K562 (cell line): ENCODE results near the gene RGS14. TPM values are rescaled to one million over a fixed set of nuclear protein-coding genes. Genes with fewer than 3 reads are reported as not detected.
A peak's percentile ranks its signal among the peaks of the same experiment; 100 is the strongest.

ENCODE experiments used
- ATAC-seq: fragments of 200-7000 bp; cut with Tn5 transposase; 3 replicates; pipeline ENCODE4 v1.9.1; 2020; ENCODE audit warnings: moderate library complexity
- BruUV-seq: library from RNA; stranded (reverse); fragments of 400-500 nt; replicated peaks from 2 replicates; lab custom pipeline; 2021; lab: Mats Ljungman, UMichigan
- CTCF ChIA-PET: fragments of 300-600 bp; formaldehyde crosslinking; extraction: SDS; loops from one replicate; lab custom pipeline; 2021; ENCODE audit warnings: low intra/inter-chr PET ratio; lab: Yijun Ruan, JAX
- POLR2A ChIA-PET: fragments of 300-600, 350-650 bp; sonication (Branson Sonifier 250); formaldehyde crosslinking; extraction: SDS; loops from one replicate; lab custom pipeline; 2021; ENCODE audit warnings: antibody characterized with exemption, inconsistent platforms; lab: Yijun Ruan, JAX
- DNase-seq, 4 experiments: peaks; one replicate each; pipeline versions ENCODE4 v3.0.0 to v3.0.0-alpha.2; 2011 to 2018; ENCODE audit warnings: low spot score in 3 of 4, mixed read lengths in 3 of 4; ENCODE audit errors: extremely low read depth in 1 of 4
- FAIRE-seq: peaks from 2 replicates; lab custom pipeline; 2011; peaks lifted over from hg19 to GRCh38; lab: Jason Lieb, UNC
- H2AFZ ChIP-seq: 2 replicates; pipeline ENCODE4 v1.6.0; 2011; ENCODE audit warnings: low read depth, low read length, control low read depth, inconsistent platforms
- H3K27ac ChIP-seq: fragments of 200-600 bp; 3 replicates; pipeline ENCODE4 v1.8.0; 2011; ENCODE audit warnings: low read depth, mild to moderate bottlenecking, control low read depth, inconsistent platforms, low read length, moderate library complexity, mixed read lengths; ENCODE audit errors: extremely low read depth
- H3K27me3 ChIP-seq, 2 experiments: fragments of 300-600 bp in 1 of 2; 2 replicates in 1 of 2; 3 replicates in 1 of 2; pipeline versions ENCODE4 v1.6.0 to v1.8.0; 2011; ENCODE audit warnings: inconsistent platforms in 2 of 2, low read length in 2 of 2, mild to moderate bottlenecking in 1 of 2, mixed read lengths in 1 of 2, moderate library complexity in 1 of 2; ENCODE audit not compliant: control insufficient read depth in 2 of 2, insufficient read depth in 2 of 2
- H3K36me3 ChIP-seq: fragments of 300-600 bp; 3 replicates; pipeline ENCODE4 v1.8.0; 2011; ENCODE audit warnings: mild to moderate bottlenecking, low read length, inconsistent platforms; ENCODE audit not compliant: control insufficient read depth, insufficient read depth
- H3K4me1 ChIP-seq, 2 experiments: fragments of 200-600 bp in 1 of 2; replicated peaks in 1 of 2; 2 replicates in 1 of 2; 3 replicates in 1 of 2; pipeline versions ENCODE4 v1.5.1 to v1.8.0; 2011; ENCODE audit warnings: inconsistent platforms in 2 of 2, low read length in 2 of 2, mild to moderate bottlenecking in 1 of 2, mixed read lengths in 1 of 2, moderate library complexity in 1 of 2; ENCODE audit not compliant: control insufficient read depth in 2 of 2, insufficient read depth in 2 of 2
- H3K4me2 ChIP-seq: 2 replicates; pipeline ENCODE4 v1.6.1; 2011; ENCODE audit warnings: low read length, control low read depth, inconsistent platforms, mixed read lengths; ENCODE audit not compliant: insufficient read depth
- H3K4me3 ChIP-seq: fragments of 200-600 bp; sonication (generic), shearing (Covaris generic); 2 replicates; pipeline ENCODE4 v1.5.1; 2016; ENCODE audit warnings: control low read depth, inconsistent platforms
- H3K79me2 ChIP-seq: fragments of 200-600 bp; 3 replicates; pipeline ENCODE4 v1.8.0; 2011; ENCODE audit warnings: low read length, inconsistent platforms; ENCODE audit not compliant: control insufficient read depth, insufficient read depth
- H3K9ac ChIP-seq, 2 experiments: 2 replicates each; pipeline versions ENCODE4 v1.6.0 to v1.6.1; 2011; ENCODE audit warnings: low read depth in 2 of 2, low read length in 2 of 2, control low read depth in 1 of 2, inconsistent platforms in 1 of 2, mild to moderate bottlenecking in 1 of 2, mixed read lengths in 1 of 2; ENCODE audit not compliant: insufficient read depth in 1 of 2
- H3K9me1 ChIP-seq: one replicate; pipeline ENCODE4 v1.6.0; 2011; ENCODE audit warnings: inconsistent platforms, mild to moderate bottlenecking, low read length, moderate library complexity; ENCODE audit not compliant: control insufficient read depth, insufficient read depth
- H3K9me3 ChIP-seq: replicated peaks from 2 replicates; pipeline ENCODE4 v1.5.1; 2011; ENCODE audit warnings: low read depth, low read length, inconsistent platforms; ENCODE audit not compliant: control insufficient read depth, insufficient read depth
- H4K20me1 ChIP-seq: replicated peaks from 2 replicates; pipeline ENCODE4 v1.6.1; 2011; ENCODE audit warnings: low read length, inconsistent platforms, mixed read lengths; ENCODE audit not compliant: control insufficient read depth, insufficient read depth
- CREB3 ChIP-seq: fragments of 450-650 bp; conservative IDR thresholded peaks from 2 replicates; pipeline ENCODE4 v1.6.1; 2016; ENCODE audit warnings: missing genetic modification characterization, low read depth, mild to moderate bottlenecking, missing compliant biosample characterization, moderate library complexity
- FOXM1 ChIP-seq, 2 experiments: fragments of 450-650 bp in 1 of 2; sonication (generic) in 1 of 2; formaldehyde crosslinking in 1 of 2; IDR thresholded peaks; 2 replicates each; pipeline versions ENCODE4 v1.6.1 to v1.9.0; 2017 to 2022; ENCODE audit warnings: low read depth in 2 of 2, mild to moderate bottlenecking in 2 of 2, missing genetic modification reagents in 1 of 2, moderate library complexity in 1 of 2
- HDAC1 ChIP-seq, 2 experiments: fragments of 450-650 bp; IDR thresholded peaks; 2 replicates each; pipeline ENCODE4 v1.6.1; 2016 to 2017; ENCODE audit warnings: inconsistent platforms in 1 of 2, mild to moderate bottlenecking in 1 of 2, moderate library complexity in 1 of 2
- HNRNPK ChIP-seq: fragments of 200-400 bp; formaldehyde crosslinking; IDR thresholded peaks from one replicate; pipeline ENCODE4 v1.6.1; 2018; ENCODE audit warnings: mild to moderate bottlenecking, low read depth, low read length; ENCODE audit not compliant: poor library complexity, severe bottlenecking
- HNRNPUL1 ChIP-seq: fragments of 200-400 bp; formaldehyde crosslinking; IDR thresholded peaks from 2 replicates; pipeline ENCODE4 v1.6.1; 2017; ENCODE audit warnings: low read length
- KDM1A ChIP-seq, 2 experiments: fragments of 450-650 bp; IDR thresholded peaks; 2 replicates each; pipeline ENCODE4 v1.6.1; 2016; ENCODE audit warnings: mild to moderate bottlenecking in 2 of 2
- RBM34 ChIP-seq: fragments of 200-400 bp; formaldehyde crosslinking; IDR thresholded peaks from 2 replicates; pipeline ENCODE4 v1.6.1; 2018; ENCODE audit warnings: low read length, borderline replicate concordance; ENCODE audit not compliant: insufficient read depth
- SAFB2 ChIP-seq: fragments of 200-400 bp; formaldehyde crosslinking; IDR thresholded peaks from 2 replicates; pipeline ENCODE4 v1.6.1; 2018; ENCODE audit warnings: borderline replicate concordance, low read length, low read depth, moderate library complexity; ENCODE audit not compliant: severe bottlenecking
- TSHZ1 ChIP-seq: fragments of 250-450 bp; sonication (Bioruptor Pico); IDR thresholded peaks from 2 replicates; pipeline ENCODE4 v1.4.0; 2020; ENCODE audit warnings: mild to moderate bottlenecking, moderate library complexity
- ZNF24 ChIP-seq: fragments of 450-650 bp; IDR thresholded peaks from 2 replicates; pipeline ENCODE4 v1.6.1; 2016
- WGBS: fragments of 100-300 bp; shearing (Covaris generic); methylation state at CpG from one replicate; pipeline ENCODE4 v1.1.6; 2016; ENCODE audit warnings: low coverage, mixed read lengths; ENCODE audit not compliant: insufficient coverage; ENCODE audit errors: missing lambda C conversion rate; 5-methylcytosine and 5-hydroxymethylcytosine counted together
- in situ Hi-C: fragments of 300-500 bp; cut with MboI; formaldehyde crosslinking; loops from 4 replicates; pipeline ENCODE4 v1.15.0; 2018; ENCODE audit warnings: inconsistent platforms, mixed read lengths
- intact Hi-C: fragments of 100-400 bp; cut with micrococcal nuclease; formaldehyde crosslinking; loops from 2 replicates; pipeline ENCODE4 v1.14.2; 2022
- polyA plus RNA-seq, 8 experiments: library from polyadenylated mRNA; depleted of rRNA in 4 of 8; stranded (reverse) in 5 of 8; unstranded in 3 of 8; fragments of >200 nt; fragmentation: Nextera tagmentation in 2 of 8; fragmentation: Illumina TruSeq in 1 of 8; extraction: Ambion mirVana in 2 of 8; extraction: Trizol in 1 of 8; gene quantifications; 2 replicates each; pipeline versions ENCODE4 v1.2.1 to v1.2.3, GENCODE V29; 2011 to 2014; ENCODE audit warnings: inconsistent platforms in 1 of 8, missing spikeins in 1 of 8
- total RNA-seq, 7 experiments: library from RNA; depleted of rRNA in 6 of 7; stranded (reverse); fragments of >200 nt in 6 of 7; fragmentation: Illumina TruSeq in 2 of 7; extraction: Trizol in 2 of 7; gene quantifications; 2 replicates each; pipeline versions ENCODE4 v1.2.1 to v1.2.3, GENCODE V29; 2011 to 2021; ENCODE audit warnings: low replicate concordance in 1 of 7
- TF ChIP-seq, protein P1 (sequence below): fragments of 450-650 bp; formaldehyde crosslinking; conservative IDR thresholded peaks from 2 replicates; pipeline ENCODE4 v1.4.0; 2022; ENCODE audit warnings: mild to moderate bottlenecking, missing genetic modification characterization

RGS14 gene
- total and polyA plus RNA-seq, 9 of the 15 experiments (the other 6 are each of a cell fraction or from before 2014, with no cell fraction given) = 0.28 to 75.9 (median 34.5) TPM

- Histone ChIP-seq H3K36me3 (peaks cover 94% of the 10 kb centered on the region), H3K79me2 (peaks cover 11% of the 10 kb centered on the region), H3K27me3 (no peaks in the 10 kb centered on the region), H3K9me3 (no peaks in the 10 kb centered on the region), H3K9me1 (no peaks in the 10 kb centered on the region), H3K4me2 (no peak overlapping the region), H3K27ac (no peak overlapping the region), H3K4me3 (no peak overlapping the region), H4K20me1 (0 out of 2 replicates have a peak, but pooled peaks cover 8% of the 10 kb centered on the region), H3K9ac (peak overlapping the region in 1 of 2 experiments; percentile 13; a peak in 1 of 4 replicates), H3K4me1 (peaks cover 0 to 4% of the 10 kb centered on the region in 2 experiments; a peak in 1 of 5 replicates), H2AFZ (no peak overlapping the region)
- intact Hi-C loops = no loop called here
- no TSS peak for BruUV-seq
- ATAC-seq (no peak), FAIRE-seq (no peak), DNase-seq (no peak)
- in situ Hi-C loops = no loop called here
- WGBS = 93% methylated on average over 7 of the region's 7 CpGs
- CTCF ChIA-PET = no interaction called here
- POLR2A ChIA-PET = interaction anchor here (1.1 to 1.2 kb wide), 2 partner anchors 8 to 38 kb away, joined by 3 to 4 read pairs; no protein-coding TSS in a partner anchor
- TF ChIP-seq FOXM1 (IDR thresholded peaks at IDR 0.05; ENCODE audit: low read depth) (no peak), FOXM1 (CRISPR knock-in tag; IDR thresholded peaks at IDR 0.05; ENCODE audit: low read depth) (no peak), KDM1A (IDR thresholded peaks at IDR 0.05) (no peak), HDAC1 (IDR thresholded peaks at IDR 0.05) (no peak), HNRNPUL1 (no peak), CREB3 (no peak), RBM34 (no peak), TSHZ1 (no peak), HNRNPK (no peak), ZNF24 (no peak), SAFB2 (no peak)
- TF ChIP-seq, protein P1, sequence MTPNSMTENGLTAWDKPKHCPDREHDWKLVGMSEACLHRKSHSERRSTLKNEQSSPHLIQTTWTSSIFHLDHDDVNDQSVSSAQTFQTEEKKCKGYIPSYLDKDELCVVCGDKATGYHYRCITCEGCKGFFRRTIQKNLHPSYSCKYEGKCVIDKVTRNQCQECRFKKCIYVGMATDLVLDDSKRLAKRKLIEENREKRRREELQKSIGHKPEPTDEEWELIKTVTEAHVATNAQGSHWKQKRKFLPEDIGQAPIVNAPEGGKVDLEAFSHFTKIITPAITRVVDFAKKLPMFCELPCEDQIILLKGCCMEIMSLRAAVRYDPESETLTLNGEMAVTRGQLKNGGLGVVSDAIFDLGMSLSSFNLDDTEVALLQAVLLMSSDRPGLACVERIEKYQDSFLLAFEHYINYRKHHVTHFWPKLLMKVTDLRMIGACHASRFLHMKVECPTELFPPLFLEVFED (CRISPR knock-in tag) = no peak
These were observed 22.0 kb upstream of the RGS14 start for GRCh38 chr5:177335701-177336065.
